Measurements from ENCODE around the gene PMM1.

The PMM1 gene

DNA sequence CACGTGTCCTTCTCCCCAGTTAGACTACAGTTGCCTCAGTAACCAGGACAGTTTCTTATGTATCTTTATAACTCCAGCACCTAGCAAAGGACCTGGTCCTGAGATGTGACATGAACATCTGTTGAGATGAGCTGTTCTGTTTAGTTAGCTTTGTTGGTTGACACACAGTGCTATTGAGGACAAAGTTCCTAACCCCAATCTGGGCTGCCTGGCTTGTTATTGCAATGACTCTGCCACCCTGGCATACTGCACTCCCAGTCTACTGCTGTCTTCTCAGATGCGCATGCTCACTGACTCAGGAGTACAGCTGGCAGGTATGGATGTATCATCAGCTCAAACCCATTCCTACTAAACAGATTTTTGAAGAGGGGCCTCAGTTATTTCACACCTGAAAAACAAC is 23.8 kb upstream of the PMM1 start:
- Histone ChIP-seq H3K36me3 (replicated peaks) (peaks cover 6% of the 10 kb centered on the region), H3K4me3 (ENCODE audit: low read depth, low read length) (no peak overlapping the region), H3K27ac (no peak overlapping the region), H3K27me3 (replicated peaks) (no peaks in the 10 kb centered on the region)
- TF ChIP-seq, protein P1, sequence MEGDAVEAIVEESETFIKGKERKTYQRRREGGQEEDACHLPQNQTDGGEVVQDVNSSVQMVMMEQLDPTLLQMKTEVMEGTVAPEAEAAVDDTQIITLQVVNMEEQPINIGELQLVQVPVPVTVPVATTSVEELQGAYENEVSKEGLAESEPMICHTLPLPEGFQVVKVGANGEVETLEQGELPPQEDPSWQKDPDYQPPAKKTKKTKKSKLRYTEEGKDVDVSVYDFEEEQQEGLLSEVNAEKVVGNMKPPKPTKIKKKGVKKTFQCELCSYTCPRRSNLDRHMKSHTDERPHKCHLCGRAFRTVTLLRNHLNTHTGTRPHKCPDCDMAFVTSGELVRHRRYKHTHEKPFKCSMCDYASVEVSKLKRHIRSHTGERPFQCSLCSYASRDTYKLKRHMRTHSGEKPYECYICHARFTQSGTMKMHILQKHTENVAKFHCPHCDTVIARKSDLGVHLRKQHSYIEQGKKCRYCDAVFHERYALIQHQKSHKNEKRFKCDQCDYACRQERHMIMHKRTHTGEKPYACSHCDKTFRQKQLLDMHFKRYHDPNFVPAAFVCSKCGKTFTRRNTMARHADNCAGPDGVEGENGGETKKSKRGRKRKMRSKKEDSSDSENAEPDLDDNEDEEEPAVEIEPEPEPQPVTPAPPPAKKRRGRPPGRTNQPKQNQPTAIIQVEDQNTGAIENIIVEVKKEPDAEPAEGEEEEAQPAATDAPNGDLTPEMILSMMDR (IDR thresholded peaks at IDR 0.05; ENCODE audit: low read depth, low read length, missing control alignments), result no peak
- DNase-seq, result no peak
- in situ Hi-C loops (cut with HindIII; ENCODE audit: low pct_ligation_motif_present, low sequenced_read_pairs), result no loop called here

DNA sequence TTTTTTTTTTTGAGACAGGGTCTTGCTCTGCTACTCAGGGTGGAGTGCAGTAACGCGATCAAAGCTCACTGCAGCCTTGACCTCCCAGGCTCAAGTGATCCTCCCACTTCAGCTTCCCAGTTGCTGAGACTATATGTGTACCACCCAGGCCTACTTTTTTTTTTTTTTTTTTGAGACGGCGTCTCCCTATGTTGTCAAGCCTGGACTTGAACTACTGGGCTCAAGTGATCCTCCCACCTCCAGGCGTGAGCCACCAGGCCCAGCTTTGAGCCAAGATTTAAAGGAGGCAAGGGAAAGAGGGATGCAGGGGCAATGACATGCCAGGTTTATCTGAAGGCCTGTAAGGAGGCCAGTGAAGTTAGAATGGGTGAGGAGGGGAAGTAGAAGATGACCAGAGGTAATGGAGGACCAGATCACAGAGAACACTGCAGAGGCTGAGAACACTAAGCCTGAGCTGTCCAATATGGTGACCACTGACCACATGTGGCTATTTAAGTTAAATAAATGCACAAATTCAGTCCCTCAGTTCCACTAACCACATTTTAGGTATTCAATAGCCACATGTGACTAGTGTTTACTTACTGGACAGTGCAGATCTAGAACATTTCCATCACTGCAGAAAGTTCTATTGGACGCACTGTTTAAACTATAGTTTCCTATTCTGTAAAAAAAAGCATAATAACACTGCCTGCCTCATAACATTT is 23.1 kb upstream of the PMM1 start:
- TF ChIP-seq, protein P1 (IDR thresholded peaks at IDR 0.05; ENCODE audit: low read depth, low read length, missing control alignments), result no peak
- Histone ChIP-seq H3K27ac (no peak overlapping the region), H3K27me3 (replicated peaks) (no peaks in the 10 kb centered on the region), H3K4me3 (ENCODE audit: low read depth, low read length) (no peak overlapping the region), H3K36me3 (replicated peaks) (peaks cover 10% of the 10 kb centered on the region)
- in situ Hi-C loops (cut with HindIII; ENCODE audit: low pct_ligation_motif_present, low sequenced_read_pairs), result no loop called here
- no peak for DNase-seq

DNA sequence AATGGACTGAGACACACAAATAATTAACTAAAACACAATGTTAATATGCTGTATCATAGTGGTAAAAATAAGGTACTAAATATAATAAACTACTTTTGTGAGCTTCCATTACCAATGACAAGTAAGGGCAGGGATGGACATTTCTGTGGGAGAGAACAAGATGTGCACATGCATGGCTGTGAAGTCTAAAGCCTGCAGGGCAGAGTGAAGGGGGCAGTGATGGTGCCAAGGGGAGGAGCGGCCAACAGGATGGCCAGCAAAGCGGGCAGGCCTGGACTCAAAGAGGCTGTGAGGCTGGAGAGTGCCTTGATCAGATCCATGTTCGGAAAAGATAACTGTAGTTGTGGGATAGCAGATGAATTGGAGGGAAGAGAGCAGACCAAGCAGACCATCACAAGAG is 18.7 kb upstream of the PMM1 start:
- Histone ChIP-seq H3K36me3 (replicated peaks) (peaks cover 39% of the 10 kb centered on the region), H3K27ac (no peak overlapping the region)
- TF ChIP-seq, protein P1 (IDR thresholded peaks at IDR 0.05; ENCODE audit: low read depth, low read length, missing control alignments), result no peak

DNA sequence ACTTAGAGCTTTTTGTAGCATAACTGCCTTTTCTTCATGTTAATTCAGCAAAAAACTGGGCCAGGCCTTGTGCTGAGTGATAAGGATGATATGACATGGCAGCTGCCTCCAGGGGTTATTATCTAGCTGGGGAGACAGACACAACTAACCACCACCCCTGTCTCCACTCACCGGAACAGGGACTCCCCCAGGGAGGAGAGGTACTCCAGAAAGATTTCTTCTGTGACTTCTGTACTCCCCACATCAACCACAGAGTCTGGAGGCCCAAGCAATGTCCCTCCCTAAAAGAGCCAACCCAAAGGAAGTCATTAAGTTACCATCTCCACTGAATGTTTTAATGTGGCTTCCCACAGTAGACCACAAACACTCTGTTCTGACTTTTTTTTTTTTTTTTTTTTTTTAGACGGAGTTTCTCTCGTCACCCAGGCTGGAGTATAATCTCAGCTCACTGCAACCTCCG is 14.3 kb upstream of the PMM1 start:
- TF ChIP-seq, protein P1 (IDR thresholded peaks at IDR 0.05; ENCODE audit: low read depth, low read length, missing control alignments), result no peak
- in situ Hi-C loops (cut with HindIII; ENCODE audit: low pct_ligation_motif_present, low sequenced_read_pairs), result no loop called here

More for the DNA sequence above, 18.7 kb upstream of the PMM1 start:
- Histone ChIP-seq H3K4me3 (ENCODE audit: low read depth, low read length) (no peak overlapping the region), H3K27me3 (replicated peaks) (no peaks in the 10 kb centered on the region)
- DNase-seq, result no peak
- in situ Hi-C loops (cut with HindIII; ENCODE audit: low pct_ligation_motif_present, low sequenced_read_pairs), result no loop called here

DNA sequence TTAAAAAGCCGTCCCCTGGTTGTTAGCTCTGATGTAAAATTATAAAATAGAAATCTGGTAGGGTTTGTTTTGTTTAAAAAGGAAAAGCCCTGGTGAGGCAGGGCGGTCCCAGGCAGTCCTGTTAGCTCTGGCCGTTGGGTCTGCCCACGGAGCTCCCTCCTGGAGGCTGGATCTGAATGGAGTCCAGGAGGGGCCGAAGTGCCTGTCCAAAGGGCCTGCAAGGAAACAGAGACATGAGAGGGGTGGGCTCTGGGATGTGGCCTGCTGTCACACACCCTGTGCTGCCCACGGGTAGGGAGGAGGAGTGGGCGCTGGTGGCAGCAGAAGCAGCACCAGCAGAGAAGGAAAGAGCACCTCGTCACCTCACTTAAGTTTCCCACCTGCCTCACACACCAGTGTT is 11.3 kb upstream of the PMM1 start:
- Histone ChIP-seq H3K27me3 (replicated peaks) (no peaks in the 10 kb centered on the region), H3K36me3 (replicated peaks) (peaks cover 54% of the 10 kb centered on the region), H3K4me3 (ENCODE audit: low read depth, low read length) (no peak overlapping the region), H3K27ac (no peak overlapping the region)
- in situ Hi-C loops (cut with HindIII; ENCODE audit: low pct_ligation_motif_present, low sequenced_read_pairs), result no loop called here
- no peak for DNase-seq
- TF ChIP-seq, protein P1 (IDR thresholded peaks at IDR 0.05; ENCODE audit: low read depth, low read length, missing control alignments), result no peak

More for the DNA sequence above, 14.3 kb upstream of the PMM1 start:
- H3K36me3 ChIP-seq (replicated peaks), result peaks cover 68% of the 10 kb centered on the region
- H3K27ac ChIP-seq, result no peak overlapping the region
- H3K4me3 ChIP-seq (ENCODE audit: low read depth, low read length), result no peak overlapping the region
- no peak for DNase-seq
- no peaks in the 10 kb centered on the region for H3K27me3 ChIP-seq (replicated peaks)

Data from brain microvascular endothelial cell (primary cell).